HFF-Myc (cell line): ENCODE measurements around the gene TRIM38.
A peak's percentile ranks its signal among the peaks of the same experiment; 100 is the strongest.

Experiments used
- DNase-seq: peaks from one replicate; pipeline ENCODE4 v3.0.0-alpha.2; 2011; ENCODE audit warnings: low read depth; ENCODE audit errors: extremely low read depth
- H3K4me3 ChIP-seq: replicated peaks from 2 replicates; pipeline ENCODE4 v1.5.1; 2011; ENCODE audit warnings: low read depth, mild to moderate bottlenecking, control low read depth, low read length
- TF ChIP-seq, protein P1 (sequence below): IDR thresholded peaks from 2 replicates; pipeline ENCODE4 v1.5.1; 2012; ENCODE audit warnings: mild to moderate bottlenecking, low read depth, low read length, control low read depth; ENCODE audit errors: missing control alignments

Gene TRIM38

DNA sequence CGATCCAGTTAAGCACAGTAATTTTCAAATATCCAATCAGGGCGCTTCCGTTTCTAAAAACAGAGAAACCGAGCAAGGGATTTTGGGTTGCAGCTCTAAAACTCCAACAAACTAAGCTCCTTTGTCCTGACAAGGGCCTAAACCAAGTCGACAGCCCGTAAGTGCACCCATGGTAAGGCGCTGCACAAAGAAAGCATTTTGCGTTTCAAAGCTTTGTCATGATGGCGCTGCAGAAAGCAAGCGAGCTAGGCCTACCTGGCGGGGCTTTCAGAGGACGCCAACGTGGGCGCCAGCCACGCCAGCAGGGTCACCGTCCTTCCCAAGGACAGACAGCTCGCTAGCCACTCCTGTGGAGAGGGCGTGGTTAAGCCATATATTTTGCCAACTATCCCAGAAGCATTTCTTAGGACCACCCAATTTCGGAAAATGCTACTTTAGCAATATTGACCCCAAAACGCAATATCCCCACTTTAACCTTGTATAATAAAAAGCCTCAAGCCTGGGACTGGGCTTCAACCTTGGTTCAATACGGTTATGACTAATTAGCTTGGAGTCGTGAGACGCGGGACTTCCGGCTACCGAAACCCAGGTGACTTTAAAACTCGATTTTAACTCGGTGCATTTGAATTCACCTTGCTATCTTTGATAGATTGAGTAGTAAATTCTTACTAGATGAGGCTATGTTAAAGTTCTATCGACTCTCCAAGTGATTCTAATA, 53.8 kb downstream of the TRIM38 start:
- H3K4me3 ChIP-seq, result peak overlapping the region; percentile 52
- DNase-seq, result no peak
- TF ChIP-seq, protein P1, sequence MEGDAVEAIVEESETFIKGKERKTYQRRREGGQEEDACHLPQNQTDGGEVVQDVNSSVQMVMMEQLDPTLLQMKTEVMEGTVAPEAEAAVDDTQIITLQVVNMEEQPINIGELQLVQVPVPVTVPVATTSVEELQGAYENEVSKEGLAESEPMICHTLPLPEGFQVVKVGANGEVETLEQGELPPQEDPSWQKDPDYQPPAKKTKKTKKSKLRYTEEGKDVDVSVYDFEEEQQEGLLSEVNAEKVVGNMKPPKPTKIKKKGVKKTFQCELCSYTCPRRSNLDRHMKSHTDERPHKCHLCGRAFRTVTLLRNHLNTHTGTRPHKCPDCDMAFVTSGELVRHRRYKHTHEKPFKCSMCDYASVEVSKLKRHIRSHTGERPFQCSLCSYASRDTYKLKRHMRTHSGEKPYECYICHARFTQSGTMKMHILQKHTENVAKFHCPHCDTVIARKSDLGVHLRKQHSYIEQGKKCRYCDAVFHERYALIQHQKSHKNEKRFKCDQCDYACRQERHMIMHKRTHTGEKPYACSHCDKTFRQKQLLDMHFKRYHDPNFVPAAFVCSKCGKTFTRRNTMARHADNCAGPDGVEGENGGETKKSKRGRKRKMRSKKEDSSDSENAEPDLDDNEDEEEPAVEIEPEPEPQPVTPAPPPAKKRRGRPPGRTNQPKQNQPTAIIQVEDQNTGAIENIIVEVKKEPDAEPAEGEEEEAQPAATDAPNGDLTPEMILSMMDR, result no peak

DNA sequence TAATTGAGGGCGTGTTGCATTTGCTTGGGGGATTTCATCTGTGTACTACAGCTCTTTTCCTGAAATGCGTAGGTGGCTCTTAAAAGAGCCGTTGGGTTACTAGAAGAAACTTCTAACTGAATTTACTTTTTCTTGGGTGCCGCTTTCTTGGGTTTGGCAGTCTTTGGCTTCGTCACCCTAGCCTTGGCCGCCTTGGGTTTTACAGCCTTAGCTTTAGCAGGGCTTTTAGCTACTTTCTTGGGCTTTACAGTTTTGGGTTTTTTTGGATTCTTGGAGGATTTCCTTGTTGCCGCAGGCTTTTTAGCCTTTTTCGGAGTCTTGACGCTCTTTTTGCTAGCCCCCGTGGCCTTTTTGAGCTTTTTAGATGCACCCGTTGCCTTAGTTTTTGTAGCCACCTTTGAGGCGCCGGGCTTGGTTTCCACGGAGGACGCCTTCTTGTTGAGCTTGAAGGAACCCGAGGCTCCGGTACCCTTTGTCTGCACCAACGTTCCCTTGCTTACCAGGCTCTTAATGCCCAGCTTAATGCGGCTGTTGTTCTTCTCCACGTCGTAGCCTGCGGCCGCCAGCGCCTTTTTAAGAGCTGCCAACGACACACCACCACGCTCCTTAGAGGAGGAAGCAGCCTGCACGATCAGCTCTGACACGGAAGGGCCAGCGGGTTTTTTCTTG, 54.5 kb downstream of the TRIM38 start:
- peak overlapping the region; percentile 52 for H3K4me3 ChIP-seq
- TF ChIP-seq, protein P1, result no peak
- no peak for DNase-seq

DNA sequence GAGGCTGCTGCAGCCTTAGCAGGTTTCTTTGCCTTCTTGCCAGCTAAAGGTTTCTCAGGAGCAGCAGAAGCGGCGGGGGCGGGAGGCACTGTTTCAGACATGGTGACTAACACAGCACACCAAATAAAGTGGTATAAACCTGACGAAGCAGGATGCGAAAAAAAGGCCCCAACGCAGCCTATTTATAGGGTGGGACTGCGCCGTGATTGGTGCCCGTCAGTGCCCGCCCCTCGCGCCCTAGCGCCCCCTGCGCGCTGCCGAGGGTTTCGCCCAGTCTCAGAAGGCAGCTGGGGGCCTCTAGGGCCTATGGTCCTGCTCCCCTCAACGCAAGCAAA, 55.0 kb downstream of the TRIM38 start:
- TF ChIP-seq, protein P1, result peak; percentile 69
- DNase-seq, result peak; percentile 84

DNA sequence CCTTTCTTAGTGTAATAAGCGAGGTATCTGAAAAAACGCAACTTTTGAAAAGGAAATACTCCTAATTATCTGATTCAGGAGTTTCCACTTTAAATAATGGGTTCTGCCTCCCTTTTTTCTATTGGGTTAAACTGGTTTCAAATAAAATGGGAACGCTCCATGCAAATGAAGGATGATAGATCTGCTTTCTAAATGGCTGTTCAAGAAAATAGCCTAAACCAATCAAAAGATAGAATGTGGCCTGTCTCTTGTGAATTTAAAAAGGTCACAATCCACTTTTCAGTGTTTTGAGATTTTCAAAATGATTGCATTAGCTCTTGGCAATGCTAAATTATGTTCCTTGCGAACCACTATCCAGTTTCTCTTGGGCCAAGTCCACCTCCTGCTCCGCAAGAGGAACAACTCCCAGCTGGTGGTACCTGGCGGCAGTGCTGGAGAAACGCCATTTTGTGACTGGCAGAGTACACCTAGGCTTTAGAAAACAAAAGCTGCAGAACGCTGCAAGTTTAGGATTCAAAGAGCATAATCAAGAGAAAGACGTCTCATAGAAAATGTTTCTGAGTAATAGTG, 56.7 kb downstream of the TRIM38 start:
- DNase-seq, result no peak
- TF ChIP-seq, protein P1, result no peak
- H3K4me3 ChIP-seq, result peak overlapping the region; percentile 61; the same call in 1 of the 2 replicates

More for the DNA sequence above, 55.0 kb downstream of the TRIM38 start:
- H3K4me3 ChIP-seq, result peak overlapping the region; percentile 52

DNA sequence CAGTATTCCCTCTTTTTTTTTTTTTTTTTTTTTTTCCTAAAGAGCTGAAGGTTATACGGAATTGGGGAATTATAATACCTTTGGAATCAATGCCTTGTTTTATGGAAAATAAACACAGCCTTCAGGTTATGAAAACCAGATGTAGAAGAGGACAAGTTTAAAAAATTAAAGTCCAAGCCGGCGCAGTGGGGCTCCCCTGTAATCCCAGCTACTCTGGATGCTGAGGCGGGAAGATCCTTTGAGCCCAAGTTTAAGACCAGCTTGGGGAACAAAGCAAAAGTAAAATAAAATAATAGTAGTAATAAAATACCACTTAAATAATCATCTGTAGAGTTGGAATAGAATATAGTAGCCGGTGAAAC, 57.3 kb downstream of the TRIM38 start:
- DNase-seq, result no peak
- peak overlapping the region; percentile 61 for H3K4me3 ChIP-seq
- TF ChIP-seq, protein P1, result no peak

DNA sequence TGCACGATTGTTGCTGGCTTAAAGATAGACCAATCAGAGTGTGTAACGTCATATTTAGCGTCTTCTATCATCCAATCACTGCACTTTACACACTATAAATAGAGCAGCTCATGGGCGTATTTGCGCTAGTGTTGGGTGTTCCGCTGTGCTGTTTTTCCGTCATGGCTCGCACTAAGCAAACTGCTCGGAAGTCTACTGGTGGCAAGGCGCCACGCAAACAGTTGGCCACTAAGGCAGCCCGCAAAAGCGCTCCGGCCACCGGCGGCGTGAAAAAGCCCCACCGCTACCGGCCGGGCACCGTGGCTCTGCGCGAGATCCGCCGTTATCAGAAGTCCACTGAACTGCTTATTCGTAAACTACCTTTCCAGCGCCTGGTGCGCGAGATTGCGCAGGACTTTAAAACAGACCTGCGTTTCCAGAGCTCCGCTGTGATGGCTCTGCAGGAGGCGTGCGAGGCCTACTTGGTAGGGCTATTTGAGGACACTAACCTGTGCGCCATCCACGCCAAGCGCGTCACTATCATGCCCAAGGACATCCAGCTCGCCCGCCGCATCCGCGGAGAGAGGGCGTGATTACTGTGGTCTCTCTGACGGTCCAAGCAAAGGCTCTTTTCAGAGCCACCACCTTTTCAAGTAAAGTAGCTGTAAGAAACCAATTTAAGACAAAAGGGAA, 57.9 kb downstream of the TRIM38 start:
- TF ChIP-seq, protein P1, result no peak
- peak overlapping the region; percentile 61 for H3K4me3 ChIP-seq
- DNase-seq, result peak; percentile 97
